COR-L47 (cell line): ENCODE data around the gene KRTAP10-4.
"Not testable (repeated sequence)": the region's sequence is repeated elsewhere in the genome, so short reads cannot be mapped to it uniquely, and the experiment has no call there.

Source experiments
- DNase-seq: peaks from one replicate; lab custom pipeline; 2025; lab: John Stamatoyannopoulos, UW

The KRTAP10-4 gene

DNA sequence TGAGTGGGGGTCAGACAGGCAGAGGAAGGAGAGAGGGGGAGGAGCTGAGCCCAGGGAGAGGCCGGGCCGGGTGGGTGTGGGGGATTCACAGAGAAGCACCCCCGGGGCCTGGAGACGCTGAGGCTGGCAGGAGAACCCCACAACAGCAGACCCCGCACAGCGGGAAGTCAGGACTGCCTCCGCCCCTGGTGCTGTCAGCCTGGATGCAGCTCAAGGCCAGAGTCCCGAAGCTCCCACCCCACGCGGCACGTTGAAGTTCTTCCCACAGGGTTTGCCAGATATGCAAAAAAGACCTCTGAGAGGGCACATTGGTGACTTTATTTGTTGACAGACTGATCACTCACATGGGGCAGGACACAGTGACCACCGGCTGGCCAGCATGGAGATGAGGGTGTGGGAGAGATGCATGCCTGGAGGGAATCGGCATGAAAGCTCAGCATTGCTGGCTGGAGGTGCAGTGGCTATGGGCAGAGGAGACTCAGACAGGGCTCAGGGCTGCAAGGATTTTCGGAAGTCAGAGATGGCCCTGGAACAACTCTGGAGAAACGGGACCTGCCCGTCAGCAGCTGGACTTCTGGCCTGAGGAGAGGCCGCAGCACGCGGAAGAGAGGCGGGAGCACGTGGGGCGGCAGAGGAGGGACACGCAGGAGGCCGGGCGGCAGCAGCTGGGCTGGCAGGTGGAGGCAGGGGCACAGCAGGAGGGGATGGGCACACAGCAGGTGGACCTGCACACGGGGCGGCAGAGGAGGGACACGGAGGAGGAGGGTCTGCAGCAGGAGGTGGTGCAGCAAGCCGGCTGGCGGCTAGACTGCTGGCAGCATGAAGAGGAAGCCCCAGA is 15.8 kb upstream of the KRTAP10-4 start:
- no peak for DNase-seq

- DNase-seq, result not testable (repeated sequence)
Observed at GRCh38 chr21:44558329-44558675, 15.2 kb upstream of the KRTAP10-4 start.

DNA sequence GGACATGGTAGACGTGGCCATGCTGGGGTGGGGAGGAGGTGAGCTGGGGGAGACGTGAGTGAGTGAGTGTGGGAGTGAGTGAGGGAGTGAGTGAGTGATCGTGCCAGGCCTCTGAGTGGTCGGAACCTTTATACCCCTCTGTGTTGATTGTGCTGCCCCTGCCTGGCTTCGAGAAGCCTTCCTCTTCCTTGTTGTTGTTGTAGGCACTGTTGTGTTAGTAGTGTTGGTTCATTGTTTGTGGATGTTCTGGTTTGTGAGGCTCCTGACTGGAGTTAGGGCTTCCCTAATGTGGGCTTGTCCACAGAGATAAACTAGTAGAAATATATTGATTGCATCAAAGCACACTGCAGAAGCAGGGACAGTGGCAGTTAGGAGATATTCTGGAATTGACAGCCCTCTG is 14.8 kb upstream of the KRTAP10-4 start, which contains the start of gene KRTAP10-3:
Gene KRTAP10-3 (minus strand): TSS at position 101 of the 400 bp plus-strand sequence. CDS start 80 bp downstream, at position 21.
- no peak for DNase-seq

DNA sequence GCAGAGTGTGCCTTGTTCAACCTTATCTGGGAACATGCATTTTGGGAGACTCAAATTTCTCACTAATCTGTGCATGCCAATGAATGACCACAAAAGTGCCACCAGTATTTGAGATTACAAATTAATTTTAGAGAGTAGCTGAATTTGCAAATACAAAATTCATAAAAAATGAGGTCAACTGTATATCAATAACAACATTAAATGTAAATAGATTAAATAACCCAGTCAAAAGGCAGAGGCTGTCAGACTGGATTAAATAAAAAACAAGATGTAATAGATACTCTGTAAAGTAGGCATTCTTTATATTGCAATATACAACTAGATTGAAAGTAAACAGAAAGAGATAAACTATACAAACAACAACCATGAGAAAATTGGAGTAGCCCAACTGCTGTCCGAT is 9.4 kb upstream of the KRTAP10-4 start:
- no peak for DNase-seq

GRCh38 chr21:44564886-44565598 is 8.5 kb upstream of the KRTAP10-4 start:
- DNase-seq, result no peak

- DNase-seq, result no peak
Observed at GRCh38 chr21:44566403-44566802, 7.1 kb upstream of the KRTAP10-4 start.

GRCh38 chr21:44567481-44568171 is 5.9 kb upstream of the KRTAP10-4 start:
- DNase-seq, result no peak

DNA sequence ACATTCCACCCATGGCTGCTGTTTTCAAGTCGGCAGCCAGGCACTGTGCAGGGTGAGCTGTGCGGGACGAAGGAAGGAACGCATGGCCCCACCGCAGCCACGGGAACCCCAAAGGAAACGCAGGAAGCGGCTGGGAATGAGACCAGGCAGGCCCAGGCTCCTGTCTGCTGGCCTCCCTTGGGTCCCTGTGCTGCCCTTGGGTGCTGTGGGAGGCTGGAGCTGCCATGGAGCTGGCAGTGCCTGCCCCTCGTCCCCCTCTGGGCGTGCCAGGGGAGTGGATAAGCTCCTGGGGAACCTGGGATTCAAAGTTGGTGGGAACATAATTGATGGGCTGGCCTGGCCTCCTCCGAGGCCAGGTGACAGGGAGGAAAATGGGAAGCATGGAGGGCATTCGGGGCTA is 5.3 kb upstream of the KRTAP10-4 start:
- DNase-seq, result peak; percentile 60

GRCh38 chr21:44568667-44569556 is 4.6 kb upstream of the KRTAP10-4 start:
- peak; percentile 80 for DNase-seq

DNA sequence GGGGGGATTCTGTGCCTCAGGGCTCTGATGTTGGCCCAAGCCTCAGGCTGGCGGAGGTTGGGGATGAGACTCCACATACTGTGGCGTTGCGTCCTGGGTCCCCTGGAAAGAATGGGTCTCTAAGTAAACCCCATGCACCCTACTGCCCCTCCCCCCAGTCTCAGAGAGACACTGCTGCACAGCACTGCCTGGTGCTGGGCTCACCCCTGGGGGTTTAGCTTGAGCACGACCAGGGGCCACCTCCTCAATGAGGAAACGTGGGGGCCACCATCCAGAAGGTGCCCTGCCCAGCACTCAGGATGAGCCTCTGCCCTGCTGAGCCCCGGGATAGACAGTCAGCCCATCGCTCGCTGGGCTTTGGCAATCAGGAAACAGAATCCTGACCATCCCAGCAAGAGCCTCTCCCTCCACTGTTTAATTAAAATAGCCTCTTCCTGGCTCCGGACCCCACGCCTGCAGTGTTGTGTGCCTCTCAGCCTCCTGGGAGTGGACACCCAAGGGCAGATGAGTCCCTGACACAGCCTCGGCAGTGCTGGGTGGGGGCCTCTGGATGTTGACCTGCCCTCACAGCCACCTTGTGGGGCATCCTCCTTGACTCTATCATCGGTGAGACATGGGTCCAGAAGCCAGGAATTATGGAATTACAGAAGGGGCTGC is 3.5 kb upstream of the KRTAP10-4 start:
- DNase-seq, result no peak

DNA sequence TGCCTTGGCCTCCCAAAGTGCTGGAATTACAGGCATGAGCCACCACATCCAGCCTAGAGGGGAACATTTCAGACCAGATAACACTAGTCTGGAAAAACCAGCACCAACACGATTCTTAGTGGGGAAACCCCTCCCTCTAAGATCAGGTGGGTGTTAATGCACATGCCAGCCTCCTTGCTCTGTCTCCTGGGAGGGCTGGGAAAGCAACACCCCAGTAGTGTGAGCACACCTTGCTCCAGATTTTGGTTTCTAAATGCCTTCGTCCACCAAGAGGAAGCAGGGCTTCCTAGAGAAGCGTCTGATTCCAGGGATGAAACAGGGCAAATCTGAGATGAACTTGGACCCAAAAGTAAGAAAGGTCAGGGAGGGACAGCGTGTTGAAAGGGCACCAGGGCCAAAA is 2.2 kb upstream of the KRTAP10-4 start:
- no peak for DNase-seq

GRCh38 chr21:44571844-44572782 is 1.4 kb upstream of the KRTAP10-4 start:
- DNase-seq, result no peak

GRCh38 chr21:44572959-44573583 is 458 bp upstream of the KRTAP10-4 start:
- DNase-seq, result peak; percentile 44

- no peak for DNase-seq
Observed at GRCh38 chr21:44574457-44575306, 1.2 kb downstream of the KRTAP10-4 start.

- no peak for DNase-seq
Observed at GRCh38 chr21:44575307-44576024, 1.9 kb downstream of the KRTAP10-4 start.

GRCh38 chr21:44576025-44576420 is 2.5 kb downstream of the KRTAP10-4 start:
- DNase-seq, result no peak

DNA sequence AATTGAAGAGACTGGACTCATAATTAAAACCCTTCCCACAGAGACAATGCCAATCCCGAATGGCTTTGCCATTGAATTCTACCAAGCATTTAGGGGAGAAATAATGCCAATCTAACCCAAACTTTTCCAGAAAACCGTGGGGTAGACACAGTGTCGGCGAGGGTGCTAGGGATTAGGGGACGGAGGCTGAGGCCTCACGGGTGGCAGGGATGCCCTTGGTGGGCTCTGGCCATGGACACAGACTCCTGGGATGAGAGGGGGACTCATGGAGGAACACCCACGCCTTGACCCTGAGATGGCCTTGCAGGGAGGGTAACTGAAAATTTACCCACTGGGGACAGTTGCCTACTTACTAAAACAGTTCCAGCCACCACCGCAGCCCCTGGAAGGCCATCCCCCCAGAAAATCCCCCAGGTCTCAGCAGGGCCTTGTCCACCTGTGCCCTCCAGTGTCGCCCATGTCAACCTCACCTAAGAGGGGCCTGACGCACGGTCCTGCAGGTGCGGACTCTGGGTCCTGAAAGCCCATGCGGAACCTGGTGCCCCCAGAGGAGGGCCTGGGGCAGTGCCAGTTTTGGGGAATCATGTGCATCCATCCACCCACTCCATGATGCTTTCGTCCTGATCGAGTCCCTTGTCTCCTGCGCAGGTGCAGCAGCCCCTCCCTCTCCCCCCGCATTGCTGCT is 5.0 kb downstream of the KRTAP10-4 start:
- no peak for DNase-seq
